Measurements from ENCODE around the gene PSMC3.

PSMC3 gene

DNA sequence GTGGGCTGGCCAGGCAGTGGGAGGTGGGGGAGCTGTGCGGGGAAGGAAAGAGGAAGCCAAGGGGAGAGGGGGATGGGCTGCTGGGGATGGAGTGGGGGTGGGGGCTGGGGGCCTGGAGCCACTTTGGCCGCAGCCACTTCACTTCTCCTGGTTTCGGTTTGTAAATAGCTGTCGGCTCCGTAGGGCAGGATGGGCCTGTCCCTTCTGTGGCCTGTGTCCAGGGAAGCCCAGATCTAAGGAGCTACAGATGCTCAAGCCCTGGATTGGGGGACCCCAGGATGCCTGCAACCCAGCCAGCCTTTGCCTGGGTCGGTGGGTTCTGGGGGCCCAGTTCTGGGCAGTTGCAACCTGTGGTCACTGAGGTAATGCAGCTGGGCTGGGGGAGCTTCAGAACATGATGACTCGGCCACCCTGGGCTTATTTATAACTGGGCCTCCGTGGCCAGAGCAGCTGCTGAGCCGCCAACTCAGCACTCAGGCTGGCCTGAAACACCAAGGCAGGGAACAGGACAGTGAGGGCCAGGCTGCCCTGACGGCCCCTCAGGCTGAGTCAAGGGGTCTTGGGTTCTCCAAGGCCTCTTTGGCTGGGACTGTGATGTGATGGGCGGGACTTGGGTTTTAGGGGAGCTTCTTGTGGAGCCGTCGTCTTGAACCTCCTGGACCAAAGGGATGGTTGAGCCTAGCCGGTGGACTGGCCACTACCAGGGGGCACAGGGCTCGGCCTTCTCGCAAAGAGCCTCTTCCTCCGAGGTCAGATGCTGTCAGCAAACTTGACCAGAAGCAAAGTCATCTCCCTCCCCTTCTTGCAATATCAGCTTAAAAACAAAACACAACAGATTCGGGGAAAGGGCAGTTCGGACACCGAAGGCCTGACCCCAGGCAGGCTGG lies 32.8 kb downstream of the PSMC3 start:
- no peak for DNase-seq

DNA sequence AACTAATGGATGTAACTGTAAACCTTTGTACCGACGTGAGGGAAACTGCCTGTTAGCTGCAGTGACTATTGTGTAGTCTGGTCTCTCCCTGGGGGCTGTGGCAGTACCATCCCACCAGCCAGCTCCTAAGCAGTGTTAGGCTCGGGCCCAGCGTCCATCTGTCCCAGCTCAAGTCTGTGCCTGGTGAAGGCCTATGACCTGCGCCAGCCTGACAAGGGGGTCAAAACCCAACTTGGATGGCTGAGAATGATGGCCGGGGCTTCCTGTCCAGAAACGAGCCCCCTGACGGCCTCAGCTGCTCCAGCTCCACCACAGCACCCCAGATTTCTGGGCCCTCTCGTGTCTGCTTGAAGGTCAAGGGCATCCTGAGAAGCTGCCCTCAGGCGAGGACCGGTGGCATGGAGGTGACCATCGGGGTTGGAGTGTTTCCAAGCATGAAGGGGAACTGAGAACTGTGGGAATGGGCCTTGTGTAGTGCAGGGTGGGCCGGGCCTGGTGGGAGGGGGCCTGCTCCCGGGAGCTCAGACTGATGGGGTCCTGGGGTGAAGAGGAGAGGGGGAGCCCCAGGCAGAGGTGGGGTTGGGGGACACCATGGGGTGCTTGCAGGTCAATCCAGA lies 33.6 kb downstream of the PSMC3 start:
- DNase-seq = no peak

DNA sequence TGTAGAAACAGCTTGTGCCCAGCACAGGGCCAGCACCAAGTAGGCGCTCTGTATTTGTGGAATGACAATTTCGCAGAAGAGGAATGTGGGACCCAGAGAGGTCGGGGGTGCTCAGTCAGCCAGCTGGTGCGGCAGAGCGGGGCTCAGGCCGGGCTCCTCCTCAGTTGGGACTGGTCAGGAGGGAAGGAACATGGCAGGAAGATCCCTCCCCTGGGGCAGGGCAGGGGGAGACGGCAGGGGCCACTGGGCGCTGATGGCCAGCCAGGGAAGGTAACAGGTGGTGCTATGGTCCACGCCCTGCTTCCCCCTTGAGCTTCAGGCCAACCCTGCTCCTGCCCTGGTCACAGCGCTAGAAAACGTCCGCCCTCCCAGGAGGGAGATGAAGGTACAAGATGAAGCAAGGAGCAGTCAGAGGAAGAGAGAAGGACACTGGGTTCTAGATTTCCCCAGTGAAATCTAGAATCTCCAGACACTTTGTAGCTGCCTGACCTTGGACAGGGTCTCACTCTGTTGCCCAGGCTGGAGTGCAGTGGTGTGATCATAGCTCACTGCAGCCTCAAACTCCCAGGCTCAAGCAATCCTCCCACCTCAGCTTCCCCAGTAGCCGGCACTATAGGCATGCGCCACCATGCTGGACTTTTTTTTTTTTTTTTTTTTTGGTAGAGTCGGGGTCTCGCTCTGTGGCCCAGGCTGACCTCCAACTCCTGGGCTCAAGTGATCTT lies 34.4 kb downstream of the PSMC3 start:
- no peak for DNase-seq

- DNase-seq = no peak
Measured at GRCh38 chr11:47391077-47391583, 35.1 kb downstream of the PSMC3 start.

- DNase-seq = no peak
Measured at GRCh38 chr11:47390422-47390760, 35.8 kb downstream of the PSMC3 start.

DNA sequence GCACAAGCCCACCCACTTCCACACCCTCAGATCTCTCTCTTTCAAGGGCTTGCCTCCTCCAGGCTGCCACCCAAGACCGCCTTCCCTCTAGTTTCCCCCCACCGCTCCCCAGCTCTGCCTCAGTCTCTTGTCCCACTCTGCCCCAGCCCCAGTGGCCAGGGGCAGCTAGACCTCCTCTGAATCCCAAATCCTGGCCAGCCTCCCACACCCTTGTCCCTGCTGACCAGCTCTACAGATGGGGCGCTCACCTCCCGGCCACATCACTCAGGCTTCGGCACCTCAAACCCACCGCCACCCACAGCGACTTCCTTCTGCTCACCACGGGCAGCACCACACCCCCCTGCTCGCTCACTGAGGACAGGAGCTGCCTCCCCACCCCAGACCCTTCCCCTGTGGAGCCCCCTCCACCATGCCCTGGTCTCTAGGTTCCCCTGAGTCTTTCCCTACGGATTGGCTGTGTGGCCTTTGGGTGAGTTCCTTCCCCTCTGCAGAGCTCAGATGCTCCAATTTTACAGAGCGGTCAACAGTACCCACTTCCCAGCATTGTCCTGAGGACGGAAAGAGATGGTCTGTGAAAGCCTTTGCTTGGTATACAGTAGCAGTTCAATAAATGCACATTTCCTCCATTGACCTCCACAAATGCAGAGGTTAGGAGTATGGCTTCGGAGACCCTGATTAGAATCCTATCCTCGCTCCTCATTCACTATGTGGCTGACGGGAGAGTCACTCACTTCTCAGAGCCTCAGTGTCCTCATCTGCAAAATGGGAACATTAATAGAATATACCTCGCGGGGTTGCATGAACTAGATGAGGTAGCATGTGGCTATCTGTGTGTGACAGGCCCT lies 36.4 kb downstream of the PSMC3 start:
- no peak for DNase-seq

DNA sequence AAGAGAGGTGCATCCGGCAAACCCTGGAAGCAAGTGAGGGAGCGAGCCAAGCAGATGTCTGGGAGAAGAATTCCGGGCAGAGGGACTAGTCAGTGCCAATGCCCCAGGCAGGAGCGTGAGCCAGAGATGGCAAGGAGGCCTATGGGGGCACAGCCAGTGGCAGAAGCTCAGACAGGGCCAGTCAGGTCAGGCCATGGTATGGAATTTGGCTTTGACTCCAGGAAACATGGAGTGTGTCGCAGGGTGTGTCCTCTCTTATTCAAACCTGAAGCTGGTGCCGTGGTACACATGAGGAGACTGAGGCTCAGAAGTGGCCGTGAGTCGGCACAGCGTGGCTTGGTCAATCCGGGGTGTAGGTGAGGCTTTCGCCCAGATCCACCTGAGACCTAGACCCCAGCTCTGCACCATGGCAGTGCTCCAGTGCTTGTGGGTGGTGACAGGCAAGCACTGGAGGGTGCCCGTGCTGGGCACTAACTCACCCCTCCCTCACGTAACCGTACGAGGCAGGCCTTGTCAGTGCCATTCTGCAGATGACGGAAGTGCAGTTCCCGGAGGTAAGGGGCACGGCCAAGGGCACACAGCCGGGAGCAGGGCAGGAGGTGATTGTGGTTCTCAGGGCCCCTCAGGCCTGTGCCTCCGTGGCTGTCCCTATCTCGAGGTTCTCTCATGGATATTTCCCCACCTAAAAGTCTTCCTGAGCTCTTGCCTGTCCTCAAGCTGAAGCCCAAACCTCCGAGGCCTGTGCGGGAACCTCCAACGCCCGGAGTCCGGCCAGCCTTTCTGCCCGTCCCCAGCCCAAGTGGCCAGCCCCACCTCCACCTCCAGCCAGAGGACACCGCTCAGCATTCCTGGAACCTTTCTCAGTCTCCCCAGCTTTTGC lies 37.3 kb downstream of the PSMC3 start:
- DNase-seq = no peak

DNA sequence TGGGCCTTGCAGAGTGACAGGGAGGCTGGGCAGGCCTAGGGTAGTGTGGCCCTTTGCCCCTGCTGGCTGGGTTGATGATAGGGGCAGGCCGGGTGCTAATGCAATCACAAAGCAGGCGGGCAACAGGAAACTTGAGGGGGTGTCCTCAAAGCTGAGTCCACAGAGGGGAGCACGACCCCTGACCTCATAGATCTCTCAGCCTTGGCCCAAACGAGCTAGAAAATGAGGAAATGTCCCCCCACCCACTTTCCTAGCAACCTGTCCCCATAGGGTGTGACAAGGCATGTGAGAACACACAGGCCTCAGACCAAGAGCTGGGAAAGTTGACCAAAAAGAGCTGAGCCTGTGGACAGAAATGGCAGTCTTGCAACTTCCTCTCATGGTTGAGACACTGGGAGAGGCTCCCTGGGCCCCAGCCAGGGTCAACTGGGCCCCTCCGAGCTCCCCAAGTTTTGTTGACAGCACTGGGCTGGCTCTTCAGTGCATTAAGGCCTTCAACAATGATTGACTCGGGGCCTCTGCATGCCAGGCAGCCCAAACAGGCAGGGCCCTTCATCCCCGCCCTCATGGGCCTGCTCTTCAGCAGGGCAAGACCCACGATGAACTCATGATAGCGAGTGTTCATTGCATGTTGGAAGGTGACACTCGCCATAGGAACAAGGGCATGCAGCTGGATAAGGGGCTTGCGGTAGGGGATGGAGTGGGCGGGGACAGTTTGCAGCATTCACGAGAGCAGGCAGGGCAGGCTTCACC lies 38.1 kb downstream of the PSMC3 start:
- no peak for DNase-seq

- DNase-seq = no peak
Measured at GRCh38 chr11:47384498-47384897, 41.7 kb downstream of the PSMC3 start.

GRCh38 chr11:47383071-47383470 lies 43.2 kb downstream of the PSMC3 start:
- DNase-seq = no peak

GRCh38 chr11:47380078-47380477 lies 46.2 kb downstream of the PSMC3 start:
- DNase-seq = no peak

DNA sequence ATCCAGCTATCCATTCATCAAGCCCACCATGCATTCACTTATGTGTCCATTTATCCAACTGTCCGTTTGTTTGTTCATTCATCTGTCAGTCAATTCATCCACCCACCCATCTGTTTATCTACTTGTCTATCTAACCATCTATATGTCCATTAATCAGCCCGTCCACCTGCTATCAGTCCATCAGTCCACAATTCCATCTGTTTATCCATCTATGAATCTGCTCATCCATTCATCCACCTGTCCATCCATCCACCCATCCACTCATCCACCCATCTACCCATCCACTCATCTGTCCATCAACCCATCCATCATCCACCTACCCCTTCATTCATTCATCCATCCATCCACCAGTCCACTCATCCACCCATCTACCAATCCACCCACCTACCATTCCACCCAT lies 46.9 kb downstream of the PSMC3 start:
- DNase-seq = no peak

DNA sequence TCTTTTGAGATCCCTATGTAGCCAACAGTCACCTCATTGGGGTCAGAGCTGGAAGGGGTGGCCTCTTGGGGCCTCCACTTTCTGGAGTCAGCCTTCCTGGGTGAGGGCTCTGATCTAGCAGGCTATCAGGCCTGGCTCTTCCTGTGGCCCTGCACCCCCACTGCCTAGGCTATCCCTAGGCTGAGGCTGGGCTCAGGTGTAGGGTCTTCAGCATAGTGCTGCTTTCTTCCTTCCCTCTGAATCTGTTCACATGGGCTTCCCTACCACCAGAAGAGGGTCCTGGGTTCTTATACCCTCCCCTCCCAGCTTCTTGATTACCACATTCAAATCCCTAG lies 47.4 kb downstream of the PSMC3 start:
- DNase-seq = no peak

DNA sequence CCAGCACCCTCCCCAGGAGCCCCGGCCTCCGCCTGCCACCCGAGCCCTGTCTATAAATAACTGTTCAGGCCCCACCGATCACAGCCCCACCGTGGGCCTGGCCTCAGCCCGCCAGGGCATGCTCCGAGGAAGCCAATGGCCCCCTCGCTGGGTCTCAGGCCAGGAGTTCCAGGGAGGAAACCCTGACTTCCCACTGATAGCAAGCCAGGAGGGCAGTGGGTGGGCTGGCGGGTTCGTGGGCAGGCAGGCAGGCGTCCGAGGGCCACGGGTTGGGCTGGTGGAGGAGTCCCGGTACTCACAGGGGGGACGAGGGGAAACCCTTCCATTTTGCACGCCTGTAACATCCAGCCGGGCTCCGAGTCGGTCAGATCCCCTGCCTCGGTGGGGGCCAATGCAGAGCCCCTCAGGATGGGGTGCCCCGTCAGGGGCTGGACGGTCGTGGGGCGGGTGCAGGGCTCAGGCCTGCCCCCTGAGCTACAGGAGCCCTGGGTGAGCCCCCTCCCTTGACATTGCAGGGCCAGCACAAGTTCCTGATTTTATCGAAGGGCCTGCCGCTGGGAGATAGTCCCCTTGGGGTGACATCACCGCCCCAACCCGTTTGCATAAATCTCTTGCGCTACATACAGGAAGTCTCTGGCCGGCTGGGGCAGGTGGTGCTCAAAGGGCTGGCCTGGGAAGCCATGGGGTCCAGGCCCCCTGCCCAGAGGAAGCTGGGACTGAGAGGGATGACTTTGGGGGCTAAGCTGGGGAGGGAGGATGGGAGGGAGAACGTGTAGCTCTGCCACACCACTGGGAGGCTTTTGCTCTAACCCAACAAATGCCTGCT lies 48.0 kb downstream of the PSMC3 start, which contains the start of gene SPI1:
Gene SPI1 (minus strand): TSS at position 538 of the 826 bp plus-strand sequence. CDS start 194 bp downstream, at position 344.
- no peak for DNase-seq

- DNase-seq = no peak
Measured at GRCh38 chr11:47377571-47378009, 48.6 kb downstream of the PSMC3 start.

GRCh38 chr11:47376525-47377371 lies 49.5 kb downstream of the PSMC3 start:
- no peak for DNase-seq

DNA sequence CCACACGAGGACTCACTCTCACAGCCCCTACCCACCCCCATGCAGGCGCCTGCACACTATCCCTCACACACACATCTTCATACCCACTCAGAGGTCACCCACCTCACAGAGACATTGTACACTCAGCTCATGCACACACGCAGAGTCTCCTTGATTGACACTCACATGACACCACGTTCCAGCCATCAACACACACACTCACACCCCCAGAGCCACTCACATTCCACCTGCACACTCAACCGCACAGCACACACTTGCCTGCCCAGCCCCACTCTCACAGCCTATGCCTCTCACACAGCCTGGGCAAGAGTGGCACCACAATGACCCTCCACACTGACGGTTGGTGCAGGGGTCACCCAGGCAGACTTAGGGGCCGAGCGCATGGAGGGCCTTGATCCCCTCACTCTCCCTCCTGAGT lies 50.1 kb downstream of the PSMC3 start:
- DNase-seq = no peak

GRCh38 chr11:47375546-47376085 lies 50.6 kb downstream of the PSMC3 start:
- no peak for DNase-seq

DNA sequence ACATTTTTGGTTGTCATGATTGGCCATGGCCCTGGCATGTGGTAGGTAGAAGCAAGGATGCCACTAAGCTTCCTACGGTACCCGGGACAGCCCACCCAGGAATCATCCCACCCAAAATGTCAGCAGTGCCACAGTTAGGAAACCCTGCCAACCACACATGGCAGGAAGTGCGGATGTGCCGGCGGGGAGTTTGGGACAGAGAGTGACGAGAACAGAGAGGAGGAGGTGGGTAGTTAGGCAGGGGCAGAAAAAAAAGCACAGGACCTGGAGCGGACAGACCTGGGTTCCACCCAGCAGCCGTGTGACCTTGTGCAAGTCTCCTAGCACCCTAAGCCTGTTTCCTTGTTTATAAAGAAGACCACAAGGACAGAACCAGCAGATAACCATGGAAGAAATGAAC lies 51.2 kb downstream of the PSMC3 start:
- DNase-seq = no peak

Measured in NCI-H2081 treated with DMSO at 0.1 percent for 48 hours (cell line).